ENCODE data around the gene DPP6.

DPP6 gene

GRCh38 chr7:154695836-154696235 is 643.6 kb downstream of the DPP6 start:
- TF ChIP-seq CTCF (IDR thresholded peaks at IDR 0.05; ENCODE audit: insufficient read depth, low read length, missing control alignments), result no peak

GRCh38 chr7:154696556-154696955 is 644.4 kb downstream of the DPP6 start:
- TF ChIP-seq CTCF (IDR thresholded peaks at IDR 0.05; ENCODE audit: insufficient read depth, low read length, missing control alignments), result no peak
- CTCF ChIA-PET, result no interaction called here
- DNase-seq (ENCODE audit: low read depth, low spot score), result no peak
- H3K4me3 ChIP-seq (ENCODE audit: low read depth, low read length), result no peak overlapping the region
- POLR2A ChIA-PET, result no interaction called here

More at GRCh38 chr7:154695836-154696235, 643.6 kb downstream of the DPP6 start:
- ChIA-PET POLR2A (no interaction called here), CTCF (no interaction called here)
- DNase-seq (ENCODE audit: low read depth, low spot score), result no peak
- H3K4me3 ChIP-seq (ENCODE audit: low read depth, low read length), result no peak overlapping the region

GRCh38 chr7:154698726-154699291 is 646.6 kb downstream of the DPP6 start:
- H3K4me3 ChIP-seq (ENCODE audit: low read depth, low read length), result no peak overlapping the region
- DNase-seq (ENCODE audit: low read depth, low spot score), result no peak
- CTCF ChIA-PET, result no interaction called here
- POLR2A ChIA-PET, result no interaction called here
- no peak for TF ChIP-seq CTCF (IDR thresholded peaks at IDR 0.05; ENCODE audit: insufficient read depth, low read length, missing control alignments)

- CTCF ChIA-PET, result no interaction called here
- no peak for DNase-seq (ENCODE audit: low read depth, low spot score)
- POLR2A ChIA-PET, result no interaction called here
- no peak for TF ChIP-seq CTCF (IDR thresholded peaks at IDR 0.05; ENCODE audit: insufficient read depth, low read length, missing control alignments)
- no peak overlapping the region for H3K4me3 ChIP-seq (ENCODE audit: low read depth, low read length)
Observed at GRCh38 chr7:154699417-154699816, 647.2 kb downstream of the DPP6 start.

- ChIA-PET CTCF (no interaction called here), POLR2A (no interaction called here)
- no peak for TF ChIP-seq CTCF (IDR thresholded peaks at IDR 0.05; ENCODE audit: insufficient read depth, low read length, missing control alignments)
- H3K4me3 ChIP-seq (ENCODE audit: low read depth, low read length), result no peak overlapping the region
- DNase-seq (ENCODE audit: low read depth, low spot score), result no peak
Observed at GRCh38 chr7:154709840-154710520, 657.8 kb downstream of the DPP6 start.

- no peak overlapping the region for H3K4me3 ChIP-seq (ENCODE audit: low read depth, low read length)
- no peak for TF ChIP-seq CTCF (IDR thresholded peaks at IDR 0.05; ENCODE audit: insufficient read depth, low read length, missing control alignments)
- ChIA-PET CTCF (no interaction called here), POLR2A (no interaction called here)
- no peak for DNase-seq (ENCODE audit: low read depth, low spot score)
Observed at GRCh38 chr7:154720016-154720415, 667.8 kb downstream of the DPP6 start.
